OCI-LY3 (cell line): Measurements from ENCODE around the gene APLP1.

Experiments used
- H2AFZ ChIP-seq: fragments of 200-600, 300-600 bp; shearing (Covaris generic); 2 replicates; pipeline ENCODE4 v1.6.0; 2014; ENCODE audit warnings: antibody characterized with exemption, low read depth, low read length
- H3K27ac ChIP-seq: fragments of 200-600, 300-600 bp; sonication (generic); 2 replicates; pipeline ENCODE4 v1.5.1; 2014; ENCODE audit warnings: mild to moderate bottlenecking, low read length, moderate library complexity, mixed read lengths
- H3K27me3 ChIP-seq: fragments of 200-600, 300-600 bp; sonication (generic); 2 replicates; pipeline ENCODE4 v1.6.1; 2014; ENCODE audit warnings: low read depth, low read length, mixed read lengths
- H3K36me3 ChIP-seq: fragments of 200-600, 300-600 bp; sonication (generic); replicated peaks from 2 replicates; pipeline ENCODE3; 2014; ENCODE audit warnings: low read depth, low read length, mixed read lengths
- H3K4me1 ChIP-seq: fragments of 300-600, 200-600 bp; sonication (generic); 2 replicates; pipeline ENCODE4 v1.6.1; 2014; ENCODE audit warnings: low read length, mixed read lengths
- H3K4me2 ChIP-seq: fragments of 200-600, 300-600 bp; sonication (generic); 2 replicates; pipeline ENCODE4 v1.6.1; 2014; ENCODE audit warnings: low read length, mixed read lengths
- H3K4me3 ChIP-seq: fragments of 300-600, 200-600 bp; sonication (generic); 2 replicates; pipeline ENCODE4 v1.5.1; 2014; ENCODE audit warnings: antibody characterized with exemption, mild to moderate bottlenecking, low read length, moderate library complexity
- H3K79me2 ChIP-seq: fragments of 300-600, 200-600 bp; shearing (Covaris generic); 2 replicates; pipeline ENCODE4 v1.6.1; 2014; ENCODE audit warnings: mild to moderate bottlenecking, low read length, mixed read lengths
- H3K9ac ChIP-seq: fragments of 300-600, 200-600 bp; shearing (Covaris generic); 2 replicates; pipeline ENCODE4 v1.6.0; 2014; ENCODE audit warnings: mild to moderate bottlenecking, low read length, moderate library complexity
- H3K9me3 ChIP-seq: fragments of 200-600, 300-600 bp; shearing (Covaris generic); 2 replicates; pipeline ENCODE4 v1.6.1; 2014; ENCODE audit warnings: low read length, mixed read lengths; ENCODE audit not compliant: insufficient read depth
- H4K20me1 ChIP-seq: fragments of 200-600, 300-600 bp; sonication (generic); 2 replicates; pipeline ENCODE4 v1.6.1; 2016; ENCODE audit warnings: low read length, mixed read lengths; ENCODE audit not compliant: insufficient read depth
- EZH2phosphoT487 ChIP-seq: fragments of 200-600 bp; shearing (Covaris generic); IDR thresholded peaks from 2 replicates; pipeline ENCODE4 v1.6.1; 2018; ENCODE audit warnings: antibody characterized with exemption, mixed run types, low read depth
- TF ChIP-seq, protein P1 (sequence below): fragments of 200-600, 300-600 bp; sonication (generic); IDR thresholded peaks from 2 replicates; pipeline ENCODE4 v1.5.1; 2014; ENCODE audit warnings: antibody characterized with exemption, low read length, low read depth

Gene APLP1

DNA sequence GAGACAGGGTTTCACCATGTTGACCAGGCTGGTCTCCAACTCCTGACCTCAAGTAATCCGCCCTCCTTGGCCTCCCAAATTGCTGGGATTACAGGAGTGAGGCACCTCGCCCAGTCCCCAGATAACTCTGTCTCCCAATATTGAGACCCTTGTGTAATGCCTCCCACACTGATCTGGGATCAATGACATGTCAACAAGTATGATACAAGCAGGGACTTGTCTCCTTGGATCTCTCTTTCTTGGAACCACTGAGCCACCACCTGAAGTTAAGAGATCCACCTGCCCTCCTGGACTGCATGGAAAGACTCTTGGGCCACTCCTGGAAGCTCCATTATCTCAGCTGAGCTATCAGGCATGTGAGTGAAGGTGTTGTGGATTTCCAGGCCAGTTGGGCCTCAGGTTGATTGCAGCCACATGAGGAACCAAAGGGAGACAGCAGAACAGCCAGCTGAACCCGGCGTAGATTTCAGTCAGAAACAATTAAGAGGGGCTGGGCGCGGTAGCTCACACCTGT lies 16.9 kb downstream of the APLP1 start:
- no peak overlapping the region for H2AFZ ChIP-seq
- H3K4me1 ChIP-seq: no peaks in the 10 kb centered on the region
- no peak overlapping the region for H3K4me3 ChIP-seq
- peaks cover 3% of the 10 kb centered on the region; the same call in 1 of the 2 replicates for H4K20me1 ChIP-seq
- no peak for TF ChIP-seq EZH2phosphoT487
- TF ChIP-seq, protein P1, sequence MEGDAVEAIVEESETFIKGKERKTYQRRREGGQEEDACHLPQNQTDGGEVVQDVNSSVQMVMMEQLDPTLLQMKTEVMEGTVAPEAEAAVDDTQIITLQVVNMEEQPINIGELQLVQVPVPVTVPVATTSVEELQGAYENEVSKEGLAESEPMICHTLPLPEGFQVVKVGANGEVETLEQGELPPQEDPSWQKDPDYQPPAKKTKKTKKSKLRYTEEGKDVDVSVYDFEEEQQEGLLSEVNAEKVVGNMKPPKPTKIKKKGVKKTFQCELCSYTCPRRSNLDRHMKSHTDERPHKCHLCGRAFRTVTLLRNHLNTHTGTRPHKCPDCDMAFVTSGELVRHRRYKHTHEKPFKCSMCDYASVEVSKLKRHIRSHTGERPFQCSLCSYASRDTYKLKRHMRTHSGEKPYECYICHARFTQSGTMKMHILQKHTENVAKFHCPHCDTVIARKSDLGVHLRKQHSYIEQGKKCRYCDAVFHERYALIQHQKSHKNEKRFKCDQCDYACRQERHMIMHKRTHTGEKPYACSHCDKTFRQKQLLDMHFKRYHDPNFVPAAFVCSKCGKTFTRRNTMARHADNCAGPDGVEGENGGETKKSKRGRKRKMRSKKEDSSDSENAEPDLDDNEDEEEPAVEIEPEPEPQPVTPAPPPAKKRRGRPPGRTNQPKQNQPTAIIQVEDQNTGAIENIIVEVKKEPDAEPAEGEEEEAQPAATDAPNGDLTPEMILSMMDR: no peak
- H3K27ac ChIP-seq: no peak overlapping the region
- H3K79me2 ChIP-seq: no peaks in the 10 kb centered on the region
- no peaks in the 10 kb centered on the region for H3K9me3 ChIP-seq
- H3K9ac ChIP-seq: no peak overlapping the region
- H3K27me3 ChIP-seq: no peaks in the 10 kb centered on the region
- no peak overlapping the region for H3K4me2 ChIP-seq
- H3K36me3 ChIP-seq: peaks cover 32% of the 10 kb centered on the region

DNA sequence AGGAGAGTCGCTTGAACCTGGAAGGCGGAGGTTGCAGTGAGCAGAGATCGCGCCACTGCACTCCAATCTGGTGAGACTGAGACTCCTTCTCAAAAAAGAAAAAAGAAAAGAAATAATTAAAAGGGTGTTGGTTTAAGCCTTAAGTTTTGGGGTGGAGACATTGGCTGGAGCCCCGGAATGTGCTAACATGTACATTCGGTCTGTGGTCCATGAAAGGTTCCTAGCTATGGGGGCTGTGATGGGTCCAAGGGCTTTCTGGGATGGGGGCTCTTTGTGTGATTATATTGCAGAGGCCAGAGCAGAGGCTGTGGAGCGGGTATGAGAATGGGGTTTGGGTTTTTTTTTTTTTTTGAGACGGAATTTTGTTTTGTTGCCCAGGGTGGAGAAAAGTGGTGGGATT lies 17.5 kb downstream of the APLP1 start:
- no peak overlapping the region for H3K27ac ChIP-seq
- no peak overlapping the region for H3K4me2 ChIP-seq
- no peak overlapping the region for H2AFZ ChIP-seq
- no peak overlapping the region for H3K4me3 ChIP-seq
- peaks cover 6% of the 10 kb centered on the region; the same call in 1 of the 2 replicates for H4K20me1 ChIP-seq
- no peaks in the 10 kb centered on the region for H3K4me1 ChIP-seq
- no peak overlapping the region for H3K9ac ChIP-seq
- no peak for TF ChIP-seq EZH2phosphoT487
- TF ChIP-seq, protein P1: no peak
- H3K27me3 ChIP-seq: no peaks in the 10 kb centered on the region
- no peaks in the 10 kb centered on the region for H3K79me2 ChIP-seq
- no peaks in the 10 kb centered on the region for H3K9me3 ChIP-seq
- peaks cover 36% of the 10 kb centered on the region for H3K36me3 ChIP-seq

DNA sequence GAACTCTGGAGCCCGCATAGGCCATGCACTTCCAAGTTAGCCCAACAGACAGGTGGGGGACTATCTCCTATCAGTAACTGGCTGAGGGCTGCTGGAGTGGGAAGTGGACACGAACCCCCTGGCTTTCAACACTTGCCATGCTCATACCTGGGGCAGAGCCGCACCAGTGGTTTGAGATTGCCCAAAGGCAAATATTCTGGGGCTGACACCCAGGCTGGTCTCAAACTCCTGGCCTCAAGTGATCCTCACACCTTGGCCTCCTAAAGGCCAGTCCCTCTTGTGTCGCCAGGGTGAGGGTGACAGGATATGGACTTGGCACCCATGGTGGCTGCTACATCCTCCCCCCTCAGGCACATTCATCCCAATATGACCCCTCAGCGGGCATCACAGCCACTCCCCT lies 18.8 kb downstream of the APLP1 start:
- H3K9ac ChIP-seq: no peak overlapping the region
- H4K20me1 ChIP-seq: peaks cover 6% of the 10 kb centered on the region; the same call in 1 of the 2 replicates
- peaks cover 40% of the 10 kb centered on the region for H3K36me3 ChIP-seq

DNA sequence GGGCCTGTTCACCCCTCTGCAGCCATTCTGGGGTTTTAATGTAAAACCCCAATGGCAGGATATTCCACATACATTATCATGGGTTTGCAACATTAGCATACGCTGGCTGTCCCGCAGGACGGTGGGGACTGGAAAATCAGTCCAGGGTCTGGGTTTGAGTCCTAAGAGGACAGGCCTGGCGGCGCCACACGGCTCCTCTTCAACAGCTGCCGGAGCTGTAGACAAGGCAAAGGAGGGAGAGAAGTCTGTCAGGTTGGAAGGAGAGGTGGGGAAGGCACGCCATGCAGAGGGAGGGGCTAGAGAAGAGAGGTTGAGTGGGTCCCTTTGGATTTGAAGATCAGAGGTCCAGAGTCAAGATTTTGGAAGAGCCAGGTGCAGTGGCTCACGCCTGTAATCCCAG lies 20.0 kb downstream of the APLP1 start:
- no peaks in the 10 kb centered on the region for H3K4me1 ChIP-seq
- no peak overlapping the region for H3K4me3 ChIP-seq
- TF ChIP-seq, protein P1: no peak
- TF ChIP-seq EZH2phosphoT487: no peak
- no peaks in the 10 kb centered on the region for H3K27me3 ChIP-seq
- peaks cover 51% of the 10 kb centered on the region for H3K36me3 ChIP-seq
- H3K27ac ChIP-seq: no peak overlapping the region
- no peak overlapping the region for H3K4me2 ChIP-seq
- peaks cover 6% of the 10 kb centered on the region; the same call in 1 of the 2 replicates for H4K20me1 ChIP-seq
- no peak overlapping the region for H2AFZ ChIP-seq
- no peak overlapping the region for H3K9ac ChIP-seq
- no peaks in the 10 kb centered on the region for H3K79me2 ChIP-seq
- no peaks in the 10 kb centered on the region for H3K9me3 ChIP-seq

More for the DNA sequence above, 18.8 kb downstream of the APLP1 start:
- Histone ChIP-seq H3K9me3 (no peaks in the 10 kb centered on the region), H2AFZ (no peak overlapping the region), H3K4me1 (no peaks in the 10 kb centered on the region), H3K79me2 (no peaks in the 10 kb centered on the region), H3K4me2 (no peak overlapping the region), H3K27me3 (no peaks in the 10 kb centered on the region), H3K4me3 (no peak overlapping the region), H3K27ac (no peak overlapping the region)
- TF ChIP-seq EZH2phosphoT487: no peak
- TF ChIP-seq, protein P1: no peak
